ENCODE measurements around the gene PSMD5.

PSMD5 gene

GRCh38 chr9:120776788-120777187 is 65.9 kb downstream of the PSMD5 start:
- no peak overlapping the region for H3K4me2 ChIP-seq (ENCODE audit: low read depth, low read length, poor library complexity, severe bottlenecking)
- H3K9me2 ChIP-seq (replicated peaks; ENCODE audit: low read depth, low read length): no peaks in the 10 kb centered on the region
- TF ChIP-seq CTCF (conservative IDR thresholded peaks at IDR 0.05; ENCODE audit: low read length): no peak
- no peak for TF ChIP-seq EZH2phosphoT487 (IDR thresholded peaks at IDR 0.05; ENCODE audit: borderline replicate concordance)
- H3K9me3 ChIP-seq (ENCODE audit: insufficient read depth, low read depth, low read length): no peaks in the 10 kb centered on the region
- H3F3A ChIP-seq (ENCODE audit: low read depth): no peaks in the 10 kb centered on the region
- H3K79me2 ChIP-seq (ENCODE audit: insufficient read depth, low read length): peaks cover 35% of the 10 kb centered on the region; the same call in 1 of the 2 replicates
- peaks cover 43% of the 10 kb centered on the region for H3K36me3 ChIP-seq (ENCODE audit: insufficient read depth, low read length)
- H4K20me1 ChIP-seq (ENCODE audit: insufficient read depth, low read length, poor library complexity, severe bottlenecking): peaks cover 8% of the 10 kb centered on the region
- no peak overlapping the region for H3K4me3 ChIP-seq (ENCODE audit: low read length, poor library complexity, severe bottlenecking)
- no peak overlapping the region for H2AFZ ChIP-seq (ENCODE audit: low read length)
- H3K4me1 ChIP-seq (ENCODE audit: insufficient read depth, low read length, poor library complexity, severe bottlenecking): peaks cover 10% of the 10 kb centered on the region
- H3K9ac ChIP-seq (ENCODE audit: low read depth, low read length, poor library complexity, severe bottlenecking): no peak overlapping the region
- H3K27me3 ChIP-seq (ENCODE audit: insufficient read depth, low read length, poor library complexity, severe bottlenecking): no peaks in the 10 kb centered on the region

GRCh38 chr9:120775859-120776258 is 66.9 kb downstream of the PSMD5 start:
- TF ChIP-seq EZH2phosphoT487 (IDR thresholded peaks at IDR 0.05; ENCODE audit: borderline replicate concordance) (no peak), CTCF (conservative IDR thresholded peaks at IDR 0.05; ENCODE audit: low read length) (no peak)
- H3K4me1 ChIP-seq (ENCODE audit: insufficient read depth, low read length, poor library complexity, severe bottlenecking): peaks cover 6% of the 10 kb centered on the region
- H3K9me3 ChIP-seq (ENCODE audit: insufficient read depth, low read depth, low read length): no peaks in the 10 kb centered on the region
- no peak overlapping the region for H3K4me2 ChIP-seq (ENCODE audit: low read depth, low read length, poor library complexity, severe bottlenecking)
- no peaks in the 10 kb centered on the region for H3K9me2 ChIP-seq (replicated peaks; ENCODE audit: low read depth, low read length)
- H3K36me3 ChIP-seq (ENCODE audit: insufficient read depth, low read length): peaks cover 52% of the 10 kb centered on the region
- peaks cover 25% of the 10 kb centered on the region; the same call in 1 of the 2 replicates for H3K79me2 ChIP-seq (ENCODE audit: insufficient read depth, low read length)
- no peaks in the 10 kb centered on the region for H3K27me3 ChIP-seq (ENCODE audit: insufficient read depth, low read length, poor library complexity, severe bottlenecking)
- H3K9ac ChIP-seq (ENCODE audit: low read depth, low read length, poor library complexity, severe bottlenecking): no peak overlapping the region
- H2AFZ ChIP-seq (ENCODE audit: low read length): no peak overlapping the region
- no peak overlapping the region for H3K4me3 ChIP-seq (ENCODE audit: low read length, poor library complexity, severe bottlenecking)
- H3F3A ChIP-seq (ENCODE audit: low read depth): no peaks in the 10 kb centered on the region
- peaks cover 2% of the 10 kb centered on the region for H4K20me1 ChIP-seq (ENCODE audit: insufficient read depth, low read length, poor library complexity, severe bottlenecking)

GRCh38 chr9:120774719-120775118 is 68.0 kb downstream of the PSMD5 start:
- Histone ChIP-seq H3K36me3 (ENCODE audit: insufficient read depth, low read length) (peaks cover 56% of the 10 kb centered on the region), H3K4me3 (ENCODE audit: low read length, poor library complexity, severe bottlenecking) (no peak overlapping the region), H3F3A (ENCODE audit: low read depth) (no peaks in the 10 kb centered on the region), H4K20me1 (ENCODE audit: insufficient read depth, low read length, poor library complexity, severe bottlenecking) (no peaks in the 10 kb centered on the region), H3K9me3 (ENCODE audit: insufficient read depth, low read depth, low read length) (no peaks in the 10 kb centered on the region), H3K79me2 (ENCODE audit: insufficient read depth, low read length) (peaks cover 14% of the 10 kb centered on the region; the same call in 1 of the 2 replicates), H2AFZ (ENCODE audit: low read length) (no peak overlapping the region), H3K27me3 (ENCODE audit: insufficient read depth, low read length, poor library complexity, severe bottlenecking) (no peaks in the 10 kb centered on the region), H3K4me2 (ENCODE audit: low read depth, low read length, poor library complexity, severe bottlenecking) (no peak overlapping the region), H3K9me2 (replicated peaks; ENCODE audit: low read depth, low read length) (no peaks in the 10 kb centered on the region), H3K4me1 (ENCODE audit: insufficient read depth, low read length, poor library complexity, severe bottlenecking) (no peaks in the 10 kb centered on the region), H3K9ac (ENCODE audit: low read depth, low read length, poor library complexity, severe bottlenecking) (no peak overlapping the region)
- TF ChIP-seq EZH2phosphoT487 (IDR thresholded peaks at IDR 0.05; ENCODE audit: borderline replicate concordance): no peak
- TF ChIP-seq CTCF (conservative IDR thresholded peaks at IDR 0.05; ENCODE audit: low read length): no peak
